Upper lobe of left lung (tissue), 4 donors: ENCODE results near the gene SERPINA1.

Experiments used
- EP300 ChIP-seq, 4 donors: sonication (generic); formaldehyde crosslinking; IDR thresholded peaks; one replicate each; pipeline ENCODE4 v1.5.1; 2017; ENCODE audit warnings: antibody characterized with exemption in 4 of 4, control low read depth in 2 of 4
- POLR2A ChIP-seq, 4 donors: fragments of 450-650 bp; IDR thresholded peaks; one replicate each; pipeline ENCODE4 v1.5.1; 2016 to 2017; ENCODE audit warnings: antibody characterized with exemption in 4 of 4, mild to moderate bottlenecking in 2 of 4
- POLR2AphosphoS5 ChIP-seq, 2 donors: sonication (generic); formaldehyde crosslinking; IDR thresholded peaks; one replicate each; pipeline ENCODE4 v1.5.1; 2017; ENCODE audit warnings: antibody characterized with exemption in 2 of 2
- TF ChIP-seq, protein P1 (sequence below), 6 experiments: fragments of 450-650 bp in 4 of 6; fragments of 200-600 bp in 2 of 6; sonication (generic) in 2 of 6; IDR thresholded peaks; one replicate each; pipeline ENCODE4 v1.5.1; 2016 to 2019; ENCODE audit warnings: antibody characterized with exemption in 6 of 6

DNA sequence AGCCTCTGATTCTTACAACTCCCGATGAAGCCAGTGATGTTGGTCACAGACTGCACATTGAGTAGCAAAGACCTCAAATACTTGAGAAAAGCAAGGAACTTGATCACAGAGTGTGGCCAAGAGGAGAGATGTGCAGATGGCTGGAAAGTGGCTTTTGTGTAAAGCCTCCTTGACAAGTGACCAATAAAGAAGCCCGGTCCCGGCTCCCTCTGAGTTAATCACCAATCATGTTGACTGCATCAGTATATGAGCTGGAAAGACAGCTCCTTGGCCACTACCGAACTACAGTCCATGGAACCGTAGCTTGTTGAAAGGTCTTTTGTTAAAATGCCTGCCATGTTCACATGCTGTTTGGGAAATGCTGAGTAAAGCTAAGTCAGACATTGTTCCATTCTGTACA lies 41.6 kb downstream of the SERPINA1 start:
- TF ChIP-seq, protein P1, sequence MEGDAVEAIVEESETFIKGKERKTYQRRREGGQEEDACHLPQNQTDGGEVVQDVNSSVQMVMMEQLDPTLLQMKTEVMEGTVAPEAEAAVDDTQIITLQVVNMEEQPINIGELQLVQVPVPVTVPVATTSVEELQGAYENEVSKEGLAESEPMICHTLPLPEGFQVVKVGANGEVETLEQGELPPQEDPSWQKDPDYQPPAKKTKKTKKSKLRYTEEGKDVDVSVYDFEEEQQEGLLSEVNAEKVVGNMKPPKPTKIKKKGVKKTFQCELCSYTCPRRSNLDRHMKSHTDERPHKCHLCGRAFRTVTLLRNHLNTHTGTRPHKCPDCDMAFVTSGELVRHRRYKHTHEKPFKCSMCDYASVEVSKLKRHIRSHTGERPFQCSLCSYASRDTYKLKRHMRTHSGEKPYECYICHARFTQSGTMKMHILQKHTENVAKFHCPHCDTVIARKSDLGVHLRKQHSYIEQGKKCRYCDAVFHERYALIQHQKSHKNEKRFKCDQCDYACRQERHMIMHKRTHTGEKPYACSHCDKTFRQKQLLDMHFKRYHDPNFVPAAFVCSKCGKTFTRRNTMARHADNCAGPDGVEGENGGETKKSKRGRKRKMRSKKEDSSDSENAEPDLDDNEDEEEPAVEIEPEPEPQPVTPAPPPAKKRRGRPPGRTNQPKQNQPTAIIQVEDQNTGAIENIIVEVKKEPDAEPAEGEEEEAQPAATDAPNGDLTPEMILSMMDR (IDR thresholded peaks at IDR 0.05): no peak
- no peak for TF ChIP-seq POLR2AphosphoS5 (IDR thresholded peaks at IDR 0.05)
- no peak for TF ChIP-seq EP300 (IDR thresholded peaks at IDR 0.05)
- no peak for TF ChIP-seq POLR2A (IDR thresholded peaks at IDR 0.05)
